ENCODE measurements around the gene ADAT3.

The ADAT3 gene

GRCh38 chr19:1864480-1865171, 40.6 kb upstream of the ADAT3 start:
- H2AFZ ChIP-seq (ENCODE audit: low read depth, low read length): no peak overlapping the region
- peak overlapping the region; percentile 93 for H3K27ac ChIP-seq (ENCODE audit: low read length)
- peak overlapping the region; percentile 80 for H3K4me3 ChIP-seq (ENCODE audit: low read length)
- peaks cover 29% of the 10 kb centered on the region for H4K20me1 ChIP-seq (ENCODE audit: insufficient read depth, low read length)
- H3K4me1 ChIP-seq (ENCODE audit: low read length): peaks cover 26% of the 10 kb centered on the region
- TF ChIP-seq EZH2phosphoT487 (IDR thresholded peaks at IDR 0.05; ENCODE audit: low read depth): no peak
- TF ChIP-seq, protein P1, sequence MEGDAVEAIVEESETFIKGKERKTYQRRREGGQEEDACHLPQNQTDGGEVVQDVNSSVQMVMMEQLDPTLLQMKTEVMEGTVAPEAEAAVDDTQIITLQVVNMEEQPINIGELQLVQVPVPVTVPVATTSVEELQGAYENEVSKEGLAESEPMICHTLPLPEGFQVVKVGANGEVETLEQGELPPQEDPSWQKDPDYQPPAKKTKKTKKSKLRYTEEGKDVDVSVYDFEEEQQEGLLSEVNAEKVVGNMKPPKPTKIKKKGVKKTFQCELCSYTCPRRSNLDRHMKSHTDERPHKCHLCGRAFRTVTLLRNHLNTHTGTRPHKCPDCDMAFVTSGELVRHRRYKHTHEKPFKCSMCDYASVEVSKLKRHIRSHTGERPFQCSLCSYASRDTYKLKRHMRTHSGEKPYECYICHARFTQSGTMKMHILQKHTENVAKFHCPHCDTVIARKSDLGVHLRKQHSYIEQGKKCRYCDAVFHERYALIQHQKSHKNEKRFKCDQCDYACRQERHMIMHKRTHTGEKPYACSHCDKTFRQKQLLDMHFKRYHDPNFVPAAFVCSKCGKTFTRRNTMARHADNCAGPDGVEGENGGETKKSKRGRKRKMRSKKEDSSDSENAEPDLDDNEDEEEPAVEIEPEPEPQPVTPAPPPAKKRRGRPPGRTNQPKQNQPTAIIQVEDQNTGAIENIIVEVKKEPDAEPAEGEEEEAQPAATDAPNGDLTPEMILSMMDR (IDR thresholded peaks at IDR 0.05; ENCODE audit: low read depth, low read length): peak; percentile 61
- H3K36me3 ChIP-seq (replicated peaks; ENCODE audit: low read depth, low read length): peaks cover 5% of the 10 kb centered on the region
- H3K4me2 ChIP-seq (ENCODE audit: low read length): peak overlapping the region; percentile 93
- no peaks in the 10 kb centered on the region for H3K9me3 ChIP-seq (ENCODE audit: insufficient read depth, low read length)
- H3K27me3 ChIP-seq (ENCODE audit: low read depth, low read length): no peaks in the 10 kb centered on the region
- H3K9ac ChIP-seq (ENCODE audit: low read length): peak overlapping the region; percentile 97
- peaks cover 46% of the 10 kb centered on the region for H3K79me2 ChIP-seq (ENCODE audit: low read length)

GRCh38 chr19:1865172-1866010, 39.8 kb upstream of the ADAT3 start:
- Histone ChIP-seq H3K27ac (ENCODE audit: low read length) (peak overlapping the region; percentile 93), H3K4me2 (ENCODE audit: low read length) (peak overlapping the region; percentile 93), H3K9me3 (ENCODE audit: insufficient read depth, low read length) (no peaks in the 10 kb centered on the region), H3K36me3 (replicated peaks; ENCODE audit: low read depth, low read length) (peaks cover 8% of the 10 kb centered on the region), H4K20me1 (ENCODE audit: insufficient read depth, low read length) (peaks cover 21% of the 10 kb centered on the region), H3K27me3 (ENCODE audit: low read depth, low read length) (no peaks in the 10 kb centered on the region), H2AFZ (ENCODE audit: low read depth, low read length) (no peak overlapping the region), H3K4me3 (ENCODE audit: low read length) (peak overlapping the region; percentile 80), H3K4me1 (ENCODE audit: low read length) (peaks cover 19% of the 10 kb centered on the region), H3K79me2 (ENCODE audit: low read length) (peaks cover 41% of the 10 kb centered on the region), H3K9ac (ENCODE audit: low read length) (peak overlapping the region; percentile 97)
- TF ChIP-seq, protein P1 (IDR thresholded peaks at IDR 0.05; ENCODE audit: low read depth, low read length): no peak
- TF ChIP-seq EZH2phosphoT487 (IDR thresholded peaks at IDR 0.05; ENCODE audit: low read depth): no peak

- H3K4me1 ChIP-seq (ENCODE audit: low read length): peaks cover 9% of the 10 kb centered on the region
These were observed 38.4 kb upstream of the ADAT3 start for GRCh38 chr19:1866693-1867348.

More at GRCh38 chr19:1866693-1867348, 38.4 kb upstream of the ADAT3 start:
- Histone ChIP-seq H3K79me2 (ENCODE audit: low read length) (peaks cover 37% of the 10 kb centered on the region), H3K27ac (ENCODE audit: low read length) (no peak overlapping the region), H2AFZ (ENCODE audit: low read depth, low read length) (no peak overlapping the region), H3K9ac (ENCODE audit: low read length) (no peak overlapping the region), H3K36me3 (replicated peaks; ENCODE audit: low read depth, low read length) (peaks cover 18% of the 10 kb centered on the region), H3K9me3 (ENCODE audit: insufficient read depth, low read length) (no peaks in the 10 kb centered on the region), H3K4me2 (ENCODE audit: low read length) (no peak overlapping the region), H4K20me1 (ENCODE audit: insufficient read depth, low read length) (peaks cover 7% of the 10 kb centered on the region), H3K4me3 (ENCODE audit: low read length) (no peak overlapping the region), H3K27me3 (ENCODE audit: low read depth, low read length) (no peaks in the 10 kb centered on the region)
- no peak for TF ChIP-seq EZH2phosphoT487 (IDR thresholded peaks at IDR 0.05; ENCODE audit: low read depth)
- TF ChIP-seq, protein P1 (IDR thresholded peaks at IDR 0.05; ENCODE audit: low read depth, low read length): no peak
